Measurements from ENCODE around the gene NTRK3.

Gene NTRK3

DNA sequence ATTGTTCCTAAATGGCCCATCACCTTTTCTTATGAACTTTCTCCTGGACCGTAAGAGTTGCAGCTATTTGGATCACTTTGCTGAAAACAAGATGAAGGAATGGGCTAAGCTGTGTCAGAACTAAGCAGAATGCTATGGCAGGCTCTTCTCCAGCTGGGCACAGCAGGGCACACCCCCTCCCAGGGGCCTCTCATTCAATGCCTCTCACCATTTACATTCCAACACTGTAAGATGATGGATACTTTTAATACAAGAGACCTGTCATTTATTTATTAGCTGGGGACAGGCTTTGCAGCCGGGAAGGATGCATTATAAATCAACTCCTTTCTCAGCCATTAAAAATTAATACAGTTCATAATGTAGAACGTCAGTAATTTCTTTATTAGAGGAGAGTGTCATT, 240.1 kb downstream of the NTRK3 start:
- peaks cover 2% of the 10 kb centered on the region for H3K27me3 Mint-ChIP-seq
- H3K4me1 Mint-ChIP-seq (ENCODE audit: low read depth) = peaks cover 11% of the 10 kb centered on the region
- no peak overlapping the region for H3K27ac Mint-ChIP-seq
- H3K9me3 Mint-ChIP-seq = no peaks in the 10 kb centered on the region
- H3K36me3 Mint-ChIP-seq (ENCODE audit: low read depth) = no peaks in the 10 kb centered on the region
- intact Hi-C loops (cut with micrococcal nuclease) = no loop called here
- H3K4me3 Mint-ChIP-seq = no peak overlapping the region

DNA sequence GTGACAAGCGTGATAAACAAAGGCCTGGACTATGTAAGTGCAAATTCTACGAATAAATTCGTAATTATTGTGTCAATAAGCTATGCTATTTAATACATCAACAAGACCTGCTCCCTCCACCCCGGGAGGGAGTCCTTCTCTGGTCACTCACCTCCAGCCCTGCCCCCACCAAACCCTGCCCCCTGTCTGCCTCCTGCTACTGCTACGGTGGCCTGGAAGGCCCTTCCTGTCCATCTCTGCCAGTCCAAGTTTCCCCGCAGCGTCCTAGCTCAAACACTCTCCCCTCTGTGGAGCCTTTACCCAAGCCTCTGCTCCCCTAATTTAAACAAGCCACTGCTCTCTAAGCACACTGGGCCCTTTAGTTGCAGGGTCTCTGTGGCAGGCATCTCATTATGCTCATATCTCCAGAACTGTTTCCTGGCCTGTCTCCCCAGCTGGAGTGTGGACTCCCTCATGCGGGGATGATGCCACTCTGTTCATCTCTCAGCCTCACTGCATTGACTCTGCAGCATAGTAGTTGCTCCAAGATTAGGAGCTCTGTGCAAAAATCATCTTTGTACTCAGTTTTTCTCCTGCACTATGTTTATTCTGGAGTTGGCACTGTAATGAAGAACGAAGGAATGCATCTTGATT, 241.2 kb downstream of the NTRK3 start:
- Mint-ChIP-seq H3K27ac (no peak overlapping the region), H3K4me1 (ENCODE audit: low read depth) (peaks cover 11% of the 10 kb centered on the region)
- intact Hi-C loops (cut with micrococcal nuclease) = no loop called here

DNA sequence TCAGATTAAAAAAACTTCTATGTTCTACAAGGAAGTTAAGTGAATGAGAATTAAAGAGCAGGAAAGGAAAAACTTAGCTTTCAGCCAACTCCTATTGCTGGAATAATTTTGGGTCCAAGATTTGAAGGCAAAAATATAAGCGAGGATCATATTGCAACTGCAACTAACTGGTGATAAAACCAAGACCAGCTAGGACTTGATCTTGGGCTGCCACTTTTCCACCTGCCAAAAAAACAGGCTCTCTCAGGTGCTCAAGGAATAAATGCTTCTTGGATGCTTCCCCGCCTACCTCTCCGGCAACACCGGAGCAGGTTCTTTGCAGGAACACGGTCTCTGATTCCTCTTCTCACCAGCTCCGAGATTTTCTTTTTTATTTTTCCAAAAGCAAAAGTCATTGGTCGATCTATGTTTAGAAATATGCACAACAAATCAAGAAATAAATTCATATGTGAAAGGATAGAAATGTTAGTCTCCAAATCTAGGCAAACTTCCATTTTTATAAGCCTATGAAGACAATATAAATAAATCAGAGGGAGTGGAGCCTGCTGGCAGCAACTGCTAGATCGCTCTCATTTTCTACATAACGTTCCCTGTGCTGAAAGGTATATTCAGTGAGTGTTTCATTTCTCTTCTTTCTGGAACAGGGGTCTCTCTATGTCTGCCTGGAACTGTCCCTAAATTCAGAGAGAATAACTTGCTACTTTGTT, 241.9 kb downstream of the NTRK3 start:
- no peak overlapping the region for H3K4me3 Mint-ChIP-seq
- H3K27me3 Mint-ChIP-seq = peaks cover 2% of the 10 kb centered on the region
- H3K36me3 Mint-ChIP-seq (ENCODE audit: low read depth) = no peaks in the 10 kb centered on the region
- intact Hi-C loops (cut with micrococcal nuclease) = no loop called here
- H3K4me1 Mint-ChIP-seq (ENCODE audit: low read depth) = peaks cover 11% of the 10 kb centered on the region
- no peak overlapping the region for H3K27ac Mint-ChIP-seq
- H3K9me3 Mint-ChIP-seq = no peaks in the 10 kb centered on the region

More for the DNA sequence above, 241.2 kb downstream of the NTRK3 start:
- no peaks in the 10 kb centered on the region for H3K9me3 Mint-ChIP-seq
- H3K36me3 Mint-ChIP-seq (ENCODE audit: low read depth) = no peaks in the 10 kb centered on the region
- peaks cover 2% of the 10 kb centered on the region for H3K27me3 Mint-ChIP-seq
- H3K4me3 Mint-ChIP-seq = no peak overlapping the region

GRCh38 chr15:88013111-88013510, 243.4 kb downstream of the NTRK3 start:
- no peak overlapping the region for H3K27ac Mint-ChIP-seq
- intact Hi-C loops (cut with micrococcal nuclease) = no loop called here
- no peak overlapping the region for H3K4me3 Mint-ChIP-seq
- peaks cover 2% of the 10 kb centered on the region for H3K27me3 Mint-ChIP-seq
- H3K4me1 Mint-ChIP-seq (ENCODE audit: low read depth) = peaks cover 11% of the 10 kb centered on the region
- no peaks in the 10 kb centered on the region for H3K9me3 Mint-ChIP-seq
- no peaks in the 10 kb centered on the region for H3K36me3 Mint-ChIP-seq (ENCODE audit: low read depth)

GRCh38 chr15:88012688-88013087, 243.9 kb downstream of the NTRK3 start:
- Mint-ChIP-seq H3K4me1 (ENCODE audit: low read depth) (peaks cover 11% of the 10 kb centered on the region), H3K27me3 (peaks cover 2% of the 10 kb centered on the region), H3K27ac (no peak overlapping the region), H3K36me3 (ENCODE audit: low read depth) (no peaks in the 10 kb centered on the region), H3K9me3 (no peaks in the 10 kb centered on the region), H3K4me3 (no peak overlapping the region)
- intact Hi-C loops (cut with micrococcal nuclease) = no loop called here

DNA sequence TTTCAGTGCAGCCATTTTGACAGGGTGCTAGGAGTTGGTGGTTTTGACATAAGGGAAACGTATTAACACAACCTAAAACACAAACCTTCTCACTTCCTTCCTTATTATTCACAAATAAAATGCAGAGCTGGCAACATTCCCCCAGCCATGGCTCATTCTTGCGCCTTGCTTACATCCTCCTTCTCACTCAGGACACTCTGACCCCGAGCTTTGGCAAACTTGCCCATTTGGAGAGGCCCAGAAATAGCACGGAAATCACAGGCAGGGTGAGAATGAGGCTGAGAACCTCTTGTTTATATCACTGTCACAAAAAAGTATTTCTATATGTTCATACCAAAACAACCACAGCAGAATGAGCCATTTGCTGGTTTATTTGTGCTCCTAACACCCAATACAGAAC, 244.3 kb downstream of the NTRK3 start:
- peaks cover 11% of the 10 kb centered on the region for H3K4me1 Mint-ChIP-seq (ENCODE audit: low read depth)
- H3K27me3 Mint-ChIP-seq = peaks cover 2% of the 10 kb centered on the region
- H3K36me3 Mint-ChIP-seq (ENCODE audit: low read depth) = no peaks in the 10 kb centered on the region
- H3K27ac Mint-ChIP-seq = no peak overlapping the region
- no peaks in the 10 kb centered on the region for H3K9me3 Mint-ChIP-seq
- intact Hi-C loops (cut with micrococcal nuclease) = no loop called here
- H3K4me3 Mint-ChIP-seq = no peak overlapping the region

DNA sequence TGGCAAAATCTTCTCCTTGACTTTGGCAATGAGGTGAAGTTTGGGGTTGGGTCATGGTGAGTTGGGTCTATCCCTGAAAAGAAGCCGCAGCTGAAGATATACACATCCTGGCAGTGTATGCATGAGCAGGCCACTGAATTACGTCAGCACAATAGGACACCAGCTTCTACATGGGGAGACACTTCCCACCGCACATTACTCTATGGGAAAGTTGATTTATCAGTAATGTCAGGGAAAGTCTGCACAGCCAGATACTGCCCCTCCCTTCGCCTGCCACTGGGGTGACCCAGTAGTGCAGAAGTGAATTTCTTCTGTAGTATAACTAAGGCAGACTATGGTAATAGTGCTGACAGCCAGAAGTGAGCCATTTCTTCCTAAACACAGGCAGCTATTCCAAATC, 245.0 kb downstream of the NTRK3 start:
- Mint-ChIP-seq H3K4me1 (ENCODE audit: low read depth) (peaks cover 11% of the 10 kb centered on the region), H3K36me3 (ENCODE audit: low read depth) (no peaks in the 10 kb centered on the region), H3K9me3 (no peaks in the 10 kb centered on the region), H3K4me3 (no peak overlapping the region), H3K27ac (no peak overlapping the region), H3K27me3 (peaks cover 2% of the 10 kb centered on the region)
- intact Hi-C loops (cut with micrococcal nuclease) = no loop called here

DNA sequence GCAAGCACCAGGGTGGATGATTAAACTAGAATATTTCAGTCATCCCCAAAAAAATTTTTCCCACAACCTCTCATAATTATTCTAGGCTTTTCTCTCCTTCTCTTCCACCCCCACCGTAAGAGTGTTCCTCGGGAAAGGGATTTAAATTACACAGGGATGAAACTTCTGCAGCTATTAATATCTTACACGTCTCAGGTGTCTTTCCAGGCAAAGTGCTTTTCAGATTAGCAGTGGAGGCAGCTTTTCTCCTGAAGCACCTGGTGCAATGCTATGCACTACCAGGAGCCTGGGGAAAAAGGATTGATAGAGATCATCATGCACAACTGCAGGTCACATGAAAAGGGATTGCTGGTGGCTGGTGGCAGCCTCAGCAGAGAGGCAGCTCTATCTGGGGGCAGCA, 250.4 kb downstream of the NTRK3 start:
- peaks cover 4% of the 10 kb centered on the region for H3K27me3 Mint-ChIP-seq
- H3K9me3 Mint-ChIP-seq = no peaks in the 10 kb centered on the region
- intact Hi-C loops (cut with micrococcal nuclease) = no loop called here
- no peak overlapping the region for H3K4me3 Mint-ChIP-seq
- H3K27ac Mint-ChIP-seq = no peak overlapping the region
- H3K36me3 Mint-ChIP-seq (ENCODE audit: low read depth) = no peaks in the 10 kb centered on the region
- no peaks in the 10 kb centered on the region for H3K4me1 Mint-ChIP-seq (ENCODE audit: low read depth)

GRCh38 chr15:88004399-88004798, 252.1 kb downstream of the NTRK3 start:
- Mint-ChIP-seq H3K9me3 (no peaks in the 10 kb centered on the region), H3K27me3 (peaks cover 4% of the 10 kb centered on the region), H3K4me3 (no peak overlapping the region), H3K27ac (no peak overlapping the region), H3K36me3 (ENCODE audit: low read depth) (no peaks in the 10 kb centered on the region), H3K4me1 (ENCODE audit: low read depth) (no peaks in the 10 kb centered on the region)
- intact Hi-C loops (cut with micrococcal nuclease) = no loop called here

DNA sequence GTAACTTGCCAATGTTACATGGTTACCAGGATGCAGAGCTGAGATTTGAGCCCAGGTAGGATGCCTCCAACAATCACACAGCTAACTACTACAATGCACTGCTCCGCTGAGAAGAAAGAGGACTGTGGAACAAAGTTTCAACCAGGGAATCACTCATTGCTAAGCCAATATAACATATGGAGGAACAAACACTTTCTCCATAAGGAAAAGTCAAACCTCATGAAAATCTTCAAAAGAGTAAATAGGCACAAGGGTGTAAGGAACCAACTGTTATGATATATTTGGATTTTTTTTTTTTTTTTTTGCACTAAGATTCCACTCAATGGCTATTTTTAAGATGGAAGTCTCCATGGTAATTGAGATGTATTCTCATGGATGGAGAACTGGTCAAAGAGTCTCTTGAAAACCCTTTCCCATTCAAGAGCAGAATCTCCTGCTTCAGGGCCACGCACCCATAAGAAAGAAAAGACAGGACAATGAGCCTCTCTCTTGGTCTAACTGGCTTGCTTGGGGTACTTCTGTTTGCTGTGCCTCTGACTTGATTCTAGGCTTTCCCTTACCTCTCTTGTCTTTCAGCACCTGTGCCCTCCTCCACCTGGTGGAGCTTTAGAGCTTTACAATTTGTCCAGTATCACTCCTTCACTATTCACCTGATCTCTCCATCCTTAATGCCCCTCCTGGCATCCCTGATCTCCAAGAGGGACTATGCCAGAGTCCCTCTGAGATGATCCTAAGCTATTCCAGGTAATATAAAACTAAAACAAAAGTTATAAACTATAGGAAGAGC, 252.8 kb downstream of the NTRK3 start:
- Mint-ChIP-seq H3K4me3 (no peak overlapping the region), H3K9me3 (no peaks in the 10 kb centered on the region), H3K27me3 (peaks cover 4% of the 10 kb centered on the region), H3K36me3 (ENCODE audit: low read depth) (no peaks in the 10 kb centered on the region), H3K27ac (no peak overlapping the region), H3K4me1 (ENCODE audit: low read depth) (no peaks in the 10 kb centered on the region)
- intact Hi-C loops (cut with micrococcal nuclease) = no loop called here

DNA sequence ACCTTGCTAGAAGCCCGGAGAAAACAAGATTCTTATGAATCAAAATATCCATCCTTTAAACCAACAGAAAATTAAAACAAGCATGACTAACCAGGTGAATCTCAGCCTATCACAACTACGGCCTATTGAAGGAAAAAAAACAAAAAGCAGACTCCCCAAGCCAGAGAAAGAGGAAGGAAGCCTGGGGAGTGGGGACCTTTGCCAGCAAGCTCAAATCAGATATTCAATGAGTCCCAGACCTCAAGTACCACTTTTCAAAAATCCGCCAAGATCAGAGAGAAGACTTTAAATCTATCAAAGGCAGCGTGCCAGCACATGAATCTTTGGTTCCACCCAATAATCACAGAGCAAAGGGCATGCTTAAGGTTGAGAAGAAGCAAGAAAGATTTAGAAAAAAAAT, 253.8 kb downstream of the NTRK3 start:
- intact Hi-C loops (cut with micrococcal nuclease) = no loop called here
- no peak overlapping the region for H3K4me3 Mint-ChIP-seq
- H3K27me3 Mint-ChIP-seq = peaks cover 4% of the 10 kb centered on the region
- H3K4me1 Mint-ChIP-seq (ENCODE audit: low read depth) = no peaks in the 10 kb centered on the region
- no peaks in the 10 kb centered on the region for H3K36me3 Mint-ChIP-seq (ENCODE audit: low read depth)
- no peak overlapping the region for H3K27ac Mint-ChIP-seq
- H3K9me3 Mint-ChIP-seq = no peaks in the 10 kb centered on the region

GRCh38 chr15:87998630-87999029, 257.9 kb downstream of the NTRK3 start:
- Mint-ChIP-seq H3K27ac (no peak overlapping the region), H3K27me3 (peaks cover 4% of the 10 kb centered on the region), H3K9me3 (no peaks in the 10 kb centered on the region), H3K4me3 (no peak overlapping the region), H3K36me3 (ENCODE audit: low read depth) (no peaks in the 10 kb centered on the region), H3K4me1 (ENCODE audit: low read depth) (no peaks in the 10 kb centered on the region)
- intact Hi-C loops (cut with micrococcal nuclease) = no loop called here

DNA sequence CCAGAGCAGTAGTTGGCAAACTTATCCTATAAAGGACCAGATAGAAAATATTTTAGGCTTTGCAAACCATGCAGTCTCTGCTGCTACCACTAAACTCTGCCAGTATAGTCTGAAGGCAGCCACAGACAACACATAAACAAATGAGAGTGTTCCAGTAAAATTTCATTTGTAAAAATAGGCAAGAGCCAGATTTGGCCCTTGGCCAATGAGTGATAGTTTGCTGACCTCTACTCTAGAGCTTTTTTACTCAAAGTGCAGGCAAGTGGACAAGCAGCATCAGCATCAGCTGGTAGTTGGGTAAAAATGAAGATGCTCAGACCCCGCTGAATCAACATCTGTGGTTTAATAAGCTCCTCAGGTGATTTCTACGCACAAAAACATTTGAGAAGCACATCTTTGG, 269.8 kb downstream of the NTRK3 start:
- Mint-ChIP-seq H3K9me3 (no peaks in the 10 kb centered on the region), H3K27me3 (peaks cover 2% of the 10 kb centered on the region), H3K27ac (no peak overlapping the region), H3K4me3 (no peak overlapping the region), H3K36me3 (ENCODE audit: low read depth) (no peaks in the 10 kb centered on the region), H3K4me1 (ENCODE audit: low read depth) (no peaks in the 10 kb centered on the region)
- intact Hi-C loops (cut with micrococcal nuclease) = no loop called here

GRCh38 chr15:87985451-87985850, 271.1 kb downstream of the NTRK3 start:
- intact Hi-C loops (cut with micrococcal nuclease) = no loop called here
- no peaks in the 10 kb centered on the region for H3K4me1 Mint-ChIP-seq (ENCODE audit: low read depth)
- no peaks in the 10 kb centered on the region for H3K36me3 Mint-ChIP-seq (ENCODE audit: low read depth)
- H3K27me3 Mint-ChIP-seq = peaks cover 2% of the 10 kb centered on the region
- no peaks in the 10 kb centered on the region for H3K9me3 Mint-ChIP-seq
- no peak overlapping the region for H3K27ac Mint-ChIP-seq
- no peak overlapping the region for H3K4me3 Mint-ChIP-seq
